H9 (cell line): ENCODE results near the gene SLC26A5. TPM values are rescaled to one million over a fixed set of nuclear protein-coding genes. Genes with fewer than 3 reads are reported as not detected.

Experiments used
- DNase-seq: peaks from one replicate; pipeline ENCODE4 v3.0.0-alpha.2; 2017
- H2AFZ ChIP-seq: one replicate; pipeline ENCODE4 v1.6.1; 2013; ENCODE audit warnings: mild to moderate bottlenecking, low read length, control low read depth, moderate library complexity
- H2AK5ac ChIP-seq: 2 replicates; pipeline ENCODE4 v1.6.1; 2013; ENCODE audit warnings: low read length, control low read depth, mixed read lengths; ENCODE audit not compliant: insufficient read length
- H2BK120ac ChIP-seq: one replicate; pipeline ENCODE4 v1.6.1; 2013; ENCODE audit warnings: low read depth, mild to moderate bottlenecking, low read length, control low read depth, inconsistent platforms; ENCODE audit not compliant: poor library complexity, severe bottlenecking
- H2BK12ac ChIP-seq: 2 replicates; pipeline ENCODE4 v1.6.1; 2013; ENCODE audit warnings: low read length, control low read depth, mixed read lengths, low read depth; ENCODE audit not compliant: insufficient read length
- H2BK15ac ChIP-seq: 2 replicates; pipeline ENCODE4 v1.6.1; 2013; ENCODE audit warnings: low read depth, low read length, control low read depth
- H2BK20ac ChIP-seq: one replicate; pipeline ENCODE4 v1.6.1; 2013; ENCODE audit warnings: low read depth, mild to moderate bottlenecking, low read length, control low read depth, inconsistent platforms; ENCODE audit not compliant: poor library complexity, severe bottlenecking
- H2BK5ac ChIP-seq: 2 replicates; pipeline ENCODE4 v1.6.1; 2013; ENCODE audit warnings: low read length, control low read depth, mixed read lengths; ENCODE audit not compliant: insufficient read length
- H3K14ac ChIP-seq: 2 replicates; pipeline ENCODE4 v1.6.1; 2013; ENCODE audit warnings: low read length, control low read depth; ENCODE audit not compliant: insufficient read depth
- H3K18ac ChIP-seq: 2 replicates; pipeline ENCODE4 v1.6.1; 2013; ENCODE audit warnings: low read depth, mild to moderate bottlenecking, mixed read lengths, low read length, control low read depth; ENCODE audit not compliant: insufficient read length
- H3K23ac ChIP-seq: 2 replicates; pipeline ENCODE4 v1.6.1; 2013; ENCODE audit warnings: low read length, control low read depth, mixed read lengths, low read depth; ENCODE audit not compliant: insufficient read length
- H3K23me2 ChIP-seq: 2 replicates; pipeline ENCODE4 v1.6.1; 2013; ENCODE audit warnings: low read depth, mild to moderate bottlenecking, mixed read lengths, low read length, control low read depth; ENCODE audit not compliant: insufficient read length, poor library complexity, severe bottlenecking
- H3K27ac ChIP-seq: 2 replicates; pipeline ENCODE4 v1.5.1; 2013; ENCODE audit warnings: low read length, control low read depth, mixed read lengths, low read depth; ENCODE audit not compliant: insufficient read length
- H3K27me3 ChIP-seq: 2 replicates; pipeline ENCODE4 v1.6.1; 2013; ENCODE audit warnings: low read length, control low read depth, inconsistent platforms; ENCODE audit not compliant: insufficient read depth
- H3K4ac ChIP-seq: 2 replicates; pipeline ENCODE4 v1.6.1; 2013; ENCODE audit warnings: low read depth, mild to moderate bottlenecking, control low read depth, inconsistent platforms, low read length, moderate library complexity
- H3K4me1 ChIP-seq: 2 replicates; pipeline ENCODE4 v1.6.1; 2013; ENCODE audit warnings: low read length, control low read depth, inconsistent platforms; ENCODE audit not compliant: insufficient read depth
- H3K4me2 ChIP-seq: 2 replicates; pipeline ENCODE4 v1.6.1; 2013; ENCODE audit warnings: low read length, control low read depth, mixed read lengths; ENCODE audit not compliant: insufficient read length, insufficient read depth
- H3K56ac ChIP-seq: 2 replicates; pipeline ENCODE4 v1.6.1; 2013; ENCODE audit warnings: low read depth, mild to moderate bottlenecking, mixed read lengths, low read length, control low read depth; ENCODE audit not compliant: insufficient read length
- H3K79me1 ChIP-seq: 2 replicates; pipeline ENCODE4 v1.6.1; 2013; ENCODE audit warnings: low read depth, mild to moderate bottlenecking, moderate library complexity, low read length, control low read depth, inconsistent platforms; ENCODE audit not compliant: insufficient read depth, poor library complexity, severe bottlenecking
- H3K79me2 ChIP-seq: 2 replicates; pipeline ENCODE4 v1.6.1; 2013; ENCODE audit warnings: low read length, control low read depth, inconsistent platforms; ENCODE audit not compliant: insufficient read depth
- H3K9ac ChIP-seq: 2 replicates; pipeline ENCODE4 v1.6.1; 2013; ENCODE audit warnings: low read length, control low read depth, mixed read lengths; ENCODE audit not compliant: insufficient read length; ENCODE audit errors: extremely low read depth
- H3K9me3 ChIP-seq: one replicate; pipeline ENCODE4 v1.6.1; 2013; ENCODE audit warnings: low read depth, low read length, inconsistent platforms; ENCODE audit not compliant: control insufficient read depth
- H3T11ph ChIP-seq: one replicate; pipeline ENCODE4 v1.6.1; 2013; ENCODE audit warnings: mild to moderate bottlenecking, low read length, control low read depth, inconsistent platforms
- H4K20me1 ChIP-seq: one replicate; pipeline ENCODE4 v1.6.1; 2013; ENCODE audit not compliant: control insufficient read depth, insufficient read length, insufficient read depth
- H4K5ac ChIP-seq: 2 replicates; pipeline ENCODE4 v1.6.1; 2013; ENCODE audit warnings: low read depth, mild to moderate bottlenecking, mixed read lengths, low read length, control low read depth; ENCODE audit not compliant: insufficient read length
- H4K8ac ChIP-seq: replicated peaks from 2 replicates; pipeline ENCODE4 v1.6.1; 2013; ENCODE audit warnings: low read length, control low read depth, mixed read lengths, low read depth; ENCODE audit not compliant: insufficient read length
- H4K91ac ChIP-seq: 2 replicates; pipeline ENCODE4 v1.6.1; 2013; ENCODE audit warnings: low read depth, mild to moderate bottlenecking, moderate library complexity, mixed read lengths, low read length, control low read depth; ENCODE audit not compliant: insufficient read length
- H3K27ac Mint-ChIP-seq, 3 experiments: 2 replicates in 2 of 3; 3 replicates in 1 of 3; pipeline ENCODE4 v1.8.0; 2020 to 2021; ENCODE audit warnings: mixed read lengths in 3 of 3, mild to moderate bottlenecking in 1 of 3, moderate library complexity in 1 of 3
- H3K27me3 Mint-ChIP-seq: 2 replicates; pipeline ENCODE4 v1.8.0; 2021; ENCODE audit warnings: low read depth, mild to moderate bottlenecking, moderate library complexity, mixed read lengths
- H3K36me3 Mint-ChIP-seq, 3 experiments: 2 replicates in 2 of 3; 3 replicates in 1 of 3; pipeline ENCODE4 v1.8.0; 2020 to 2021; ENCODE audit warnings: low read depth in 3 of 3, mixed read lengths in 3 of 3; ENCODE audit not compliant: insufficient read depth in 1 of 3
- H3K4me1 Mint-ChIP-seq, 2 experiments: 2 replicates each; pipeline ENCODE4 v1.8.0; 2020; ENCODE audit warnings: mixed read lengths in 2 of 2
- H3K4me3 Mint-ChIP-seq, 2 experiments: 2 replicates in 1 of 2; 3 replicates in 1 of 2; pipeline ENCODE4 v1.8.0; 2020 to 2021; ENCODE audit warnings: mild to moderate bottlenecking in 2 of 2, mixed read lengths in 2 of 2, moderate library complexity in 1 of 2
- H3K9me3 Mint-ChIP-seq, 2 experiments: 2 replicates in 1 of 2; 3 replicates in 1 of 2; pipeline ENCODE4 v1.8.0; 2020; ENCODE audit warnings: mild to moderate bottlenecking in 2 of 2, mixed read lengths in 2 of 2, moderate library complexity in 1 of 2
- WGBS: extraction: QIAGEN DNeasy Blood & Tissue Kit; methylation state at CpG from one replicate; pipeline ENCODE4 v1.1.7; 2013; ENCODE audit warnings: missing lambda C conversion rate, low lambda C conversion rate, mixed read lengths; ENCODE audit not compliant: insufficient read length; ENCODE audit errors: extremely low coverage; 5-methylcytosine and 5-hydroxymethylcytosine counted together
- total RNA-seq: library from RNA; stranded (reverse); gene quantifications from 2 replicates; pipeline ENCODE4 v1.2.1, GENCODE V29; 2021
- TF ChIP-seq, protein P1 (sequence below): fragments of 200-600 bp; sonication (generic); conservative IDR thresholded peaks from 3 replicates; pipeline ENCODE4 v1.8.0; 2021; ENCODE audit warnings: antibody characterized with exemption, mild to moderate bottlenecking

The SLC26A5 gene
- total RNA-seq, 1 experiment from 2014 or later, result not detected

DNA sequence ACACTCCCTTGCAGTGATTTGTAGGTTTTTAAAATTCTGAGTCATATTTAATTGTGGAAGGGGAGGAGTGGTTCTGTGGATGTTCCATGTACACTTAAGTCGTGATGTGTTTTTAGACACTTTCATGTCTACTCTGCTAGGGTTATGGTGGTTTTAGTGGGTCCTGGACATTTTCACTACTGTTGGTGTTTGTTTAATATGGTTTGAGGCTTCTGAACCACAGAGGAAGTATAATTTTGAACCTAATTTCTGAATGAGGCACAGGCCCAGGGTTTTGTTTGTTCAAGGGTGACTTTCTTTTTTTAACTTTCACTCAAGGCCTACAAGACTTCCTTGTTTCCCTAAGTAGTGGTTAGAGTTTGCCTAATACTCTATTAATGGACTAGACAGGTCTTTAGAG lies 13.3 kb downstream of the SLC26A5 start:
- no peaks in the 10 kb centered on the region for H3K36me3 Mint-ChIP-seq
- no peak overlapping the region for H2AK5ac ChIP-seq
- H3T11ph ChIP-seq, result no peak overlapping the region
- no peak overlapping the region for H2BK5ac ChIP-seq
- no peaks in the 10 kb centered on the region for H3K27me3 ChIP-seq
- no peaks in the 10 kb centered on the region for H4K20me1 ChIP-seq
- H3K4ac ChIP-seq, result no peak overlapping the region
- no peak overlapping the region for H4K8ac ChIP-seq
- H3K79me2 ChIP-seq, result no peaks in the 10 kb centered on the region
- no peak overlapping the region for H2BK12ac ChIP-seq
- no peak overlapping the region for H4K91ac ChIP-seq
- no peaks in the 10 kb centered on the region for H3K79me1 ChIP-seq
- H3K14ac ChIP-seq, result no peak overlapping the region
- H3K27ac ChIP-seq, result no peak overlapping the region
- peaks cover 13% of the 10 kb centered on the region for H3K27me3 Mint-ChIP-seq
- no peaks in the 10 kb centered on the region for H3K23me2 ChIP-seq
- H4K5ac ChIP-seq, result no peak overlapping the region
- no peaks in the 10 kb centered on the region for H3K9me3 ChIP-seq
- WGBS, result no CpG with 5 or more reads among the region's 1 CpG
- no peaks in the 10 kb centered on the region for H3K4me1 ChIP-seq
- H3K4me3 Mint-ChIP-seq, result no peak overlapping the region
- H3K9ac ChIP-seq, result no peak overlapping the region
- no peak overlapping the region for H3K23ac ChIP-seq
- no peak overlapping the region for H3K27ac Mint-ChIP-seq
- no peak for DNase-seq
- H2AFZ ChIP-seq, result no peak overlapping the region
- H3K56ac ChIP-seq, result no peak overlapping the region
- no peak overlapping the region for H2BK15ac ChIP-seq
- no peaks in the 10 kb centered on the region for H3K4me1 Mint-ChIP-seq
- H2BK20ac ChIP-seq, result no peak overlapping the region
- H3K18ac ChIP-seq, result no peak overlapping the region
- TF ChIP-seq, protein P1, sequence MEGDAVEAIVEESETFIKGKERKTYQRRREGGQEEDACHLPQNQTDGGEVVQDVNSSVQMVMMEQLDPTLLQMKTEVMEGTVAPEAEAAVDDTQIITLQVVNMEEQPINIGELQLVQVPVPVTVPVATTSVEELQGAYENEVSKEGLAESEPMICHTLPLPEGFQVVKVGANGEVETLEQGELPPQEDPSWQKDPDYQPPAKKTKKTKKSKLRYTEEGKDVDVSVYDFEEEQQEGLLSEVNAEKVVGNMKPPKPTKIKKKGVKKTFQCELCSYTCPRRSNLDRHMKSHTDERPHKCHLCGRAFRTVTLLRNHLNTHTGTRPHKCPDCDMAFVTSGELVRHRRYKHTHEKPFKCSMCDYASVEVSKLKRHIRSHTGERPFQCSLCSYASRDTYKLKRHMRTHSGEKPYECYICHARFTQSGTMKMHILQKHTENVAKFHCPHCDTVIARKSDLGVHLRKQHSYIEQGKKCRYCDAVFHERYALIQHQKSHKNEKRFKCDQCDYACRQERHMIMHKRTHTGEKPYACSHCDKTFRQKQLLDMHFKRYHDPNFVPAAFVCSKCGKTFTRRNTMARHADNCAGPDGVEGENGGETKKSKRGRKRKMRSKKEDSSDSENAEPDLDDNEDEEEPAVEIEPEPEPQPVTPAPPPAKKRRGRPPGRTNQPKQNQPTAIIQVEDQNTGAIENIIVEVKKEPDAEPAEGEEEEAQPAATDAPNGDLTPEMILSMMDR, result no peak
- no peak overlapping the region for H3K4me2 ChIP-seq
- H2BK120ac ChIP-seq, result no peak overlapping the region
- peaks cover 2 to 6% of the 10 kb centered on the region in 2 experiments; a peak in 2 of 5 replicates for H3K9me3 Mint-ChIP-seq
